Amygdala (tissue), 56 donors: ENCODE measurements around the gene WSB1.
A peak's percentile ranks its signal among the peaks of the same experiment; 100 is the strongest.

Source experiments
- DNase-seq, 56 donors: peaks; one replicate each; lab custom pipeline; 2025; lab: John Stamatoyannopoulos, UW

Gene WSB1

DNA sequence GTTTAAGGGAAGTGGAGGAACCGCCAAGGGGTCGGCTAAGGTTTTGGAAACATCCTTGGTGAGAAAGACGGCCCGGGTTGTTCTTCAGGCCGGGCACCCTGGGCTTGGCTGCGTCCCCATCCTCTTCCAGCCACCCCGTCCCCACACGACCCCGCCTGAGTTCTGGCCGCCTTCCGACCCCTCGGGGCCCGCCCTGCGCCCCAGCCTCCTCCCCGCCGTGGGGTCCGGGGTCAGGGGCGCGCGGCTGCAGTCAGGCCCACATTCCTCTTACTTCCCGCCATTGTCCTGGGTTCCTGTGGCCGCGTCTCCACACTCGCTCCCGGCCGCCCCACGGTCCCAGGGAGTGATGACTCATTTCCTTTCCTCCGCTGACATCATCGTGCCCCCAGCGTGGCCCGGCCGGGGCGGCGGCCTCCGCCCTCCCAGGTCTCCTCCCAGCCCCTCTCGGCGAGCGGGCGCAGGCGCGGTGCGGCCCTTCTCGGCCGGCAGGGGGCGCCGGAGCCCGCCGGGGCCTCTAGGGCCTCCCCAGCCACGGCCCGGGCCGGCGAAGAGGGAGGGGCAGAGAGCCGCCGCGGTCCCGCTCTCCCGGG, 59.6 kb downstream of the WSB1 start:
- peak in 54 of 56 donors; percentile 11 to 86 (median 66) for DNase-seq

DNA sequence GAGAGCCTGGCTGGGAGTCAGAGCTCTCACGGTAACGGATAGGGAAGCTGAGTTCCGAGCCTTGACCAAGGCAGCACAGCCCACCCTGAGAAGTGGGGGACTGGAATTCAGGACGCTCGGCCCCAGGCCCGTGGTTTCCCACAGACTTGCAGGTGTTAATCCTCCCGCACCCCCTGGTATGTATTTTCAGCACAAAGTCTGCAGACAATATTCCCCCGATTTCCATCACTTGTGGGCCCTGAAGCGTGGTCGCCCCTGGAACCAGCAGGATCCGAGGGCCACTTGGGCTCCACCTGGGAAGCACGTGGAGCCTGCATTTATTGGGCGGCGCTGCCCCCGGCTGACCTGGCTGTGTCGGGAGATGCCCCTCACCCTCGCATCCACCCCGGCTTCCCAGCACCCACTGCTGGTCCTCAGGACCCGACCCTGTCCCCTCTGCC, 60.2 kb downstream of the WSB1 start:
- no peak for DNase-seq

- no peak for DNase-seq
Observed at GRCh38 chr17:27354491-27355081, 60.7 kb downstream of the WSB1 start.

- no peak for DNase-seq
Observed at GRCh38 chr17:27355419-27355818, 61.5 kb downstream of the WSB1 start.

GRCh38 chr17:27356091-27356705, 62.3 kb downstream of the WSB1 start:
- DNase-seq, result no peak

- DNase-seq, result no peak
Observed at GRCh38 chr17:27357236-27357635, 63.3 kb downstream of the WSB1 start.

DNA sequence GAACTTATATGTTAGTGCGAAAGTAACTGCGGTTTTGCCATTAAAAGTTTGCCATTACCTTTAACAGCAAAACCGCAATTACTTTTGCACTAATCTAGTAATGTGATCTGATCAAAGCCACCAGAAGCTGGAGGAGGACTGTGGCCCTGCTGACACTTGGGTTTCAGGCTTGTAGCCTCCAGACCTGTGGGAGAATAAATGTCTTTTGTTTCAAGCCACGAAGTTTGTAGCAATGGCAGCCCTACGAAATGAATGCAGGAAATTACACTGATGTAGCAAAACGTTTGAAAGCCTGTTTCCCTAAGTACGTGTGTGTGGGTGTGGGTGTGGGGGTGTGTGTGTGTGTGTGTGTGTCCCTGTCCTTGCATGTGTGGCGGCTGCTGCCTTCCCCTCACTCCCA, 66.6 kb downstream of the WSB1 start:
- DNase-seq, result no peak

DNA sequence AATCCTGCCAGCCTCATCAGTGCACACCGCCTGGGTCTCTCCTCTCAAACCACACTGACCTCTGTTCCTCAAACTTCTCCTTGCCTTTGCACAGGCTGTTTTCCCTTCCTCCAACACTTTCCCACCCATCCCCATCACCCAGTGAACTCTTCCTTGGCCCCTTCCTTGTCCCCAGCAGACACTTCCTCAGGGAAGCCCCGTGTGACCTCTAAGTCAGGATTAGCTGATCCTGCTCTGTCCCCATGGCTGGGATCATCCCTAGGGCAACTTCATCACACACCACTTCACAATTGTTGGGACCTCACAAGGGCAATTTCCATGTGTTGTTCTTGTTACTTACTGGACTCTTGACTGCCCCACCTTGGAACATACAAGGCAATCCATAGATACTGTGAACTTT, 67.8 kb downstream of the WSB1 start:
- no peak for DNase-seq

- no peak for DNase-seq
Observed at GRCh38 chr17:27362503-27362902, 68.6 kb downstream of the WSB1 start.

DNA sequence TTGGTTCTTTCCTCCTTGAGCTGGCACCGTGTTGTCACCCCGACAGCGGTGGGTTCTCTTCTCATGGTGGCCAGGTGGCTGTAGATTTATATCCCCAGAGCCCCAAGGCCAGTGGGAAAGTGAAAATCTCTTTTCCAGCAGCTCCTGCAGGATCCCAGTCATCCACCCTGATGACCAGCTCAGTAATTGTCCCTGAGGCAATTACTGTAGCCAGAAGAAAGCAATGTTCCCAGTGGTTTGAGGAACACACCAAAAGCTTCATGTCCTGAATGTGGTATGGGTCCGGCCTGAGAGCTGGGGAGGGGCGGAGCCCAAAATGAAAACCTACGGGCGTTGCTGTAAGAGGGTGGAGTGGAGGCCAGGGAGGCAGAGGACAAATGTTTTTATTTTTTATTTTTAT, 69.0 kb downstream of the WSB1 start:
- DNase-seq, result no peak

DNA sequence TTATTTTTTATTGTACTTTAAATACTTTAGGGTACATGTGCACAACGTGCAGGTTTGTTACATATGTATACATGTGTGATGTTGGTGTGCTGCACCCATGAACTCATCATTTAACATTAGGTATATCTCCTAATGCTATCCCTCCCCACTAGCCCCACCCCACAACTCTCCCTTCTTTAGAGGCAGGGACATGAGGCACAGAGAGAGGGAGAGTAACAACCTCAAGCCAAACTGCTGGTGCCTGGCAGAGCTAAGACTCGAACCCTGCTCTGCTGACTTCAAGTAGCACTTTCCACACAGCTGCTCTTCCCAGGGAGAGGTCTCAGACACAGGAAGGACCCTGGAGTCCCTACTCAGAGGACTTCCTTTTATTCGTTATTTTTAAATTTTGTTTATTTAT, 69.4 kb downstream of the WSB1 start:
- no peak for DNase-seq
